KMS-11 (cell line): Measurements from ENCODE around the gene KAZN.

ENCODE experiments used
- H2AFZ ChIP-seq: fragments of 200-600 bp; sonication (generic); 2 replicates; pipeline ENCODE4 v1.6.1; 2016; ENCODE audit warnings: antibody characterized with exemption, mixed run types, low read depth
- H3K27ac ChIP-seq: fragments of 200-600 bp; sonication (generic); 2 replicates; pipeline ENCODE4 v1.6.1; 2016; ENCODE audit warnings: mild to moderate bottlenecking, mixed run types
- H3K27me3 ChIP-seq: fragments of 200-600 bp; sonication (generic); 2 replicates; pipeline ENCODE4 v1.6.1; 2017; ENCODE audit warnings: mild to moderate bottlenecking, low read depth, mixed run types, moderate library complexity; ENCODE audit not compliant: insufficient read depth
- H3K36me3 ChIP-seq: fragments of 200-600 bp; sonication (generic); 2 replicates; pipeline ENCODE4 v1.6.1; 2017; ENCODE audit warnings: mild to moderate bottlenecking, mixed run types; ENCODE audit not compliant: insufficient read depth
- H3K4me1 ChIP-seq: fragments of 200-600 bp; sonication (generic); 2 replicates; pipeline ENCODE4 v1.6.1; 2016; ENCODE audit warnings: mild to moderate bottlenecking, low read depth, mixed run types; ENCODE audit not compliant: poor library complexity, severe bottlenecking
- H3K4me2 ChIP-seq: fragments of 200-600 bp; sonication (generic); 2 replicates; pipeline ENCODE4 v1.7.0; 2016; ENCODE audit warnings: mild to moderate bottlenecking, mixed run types
- H3K4me3 ChIP-seq: fragments of 200-600 bp; sonication (generic); IDR thresholded peaks from 2 replicates; pipeline ENCODE4 v1.6.1; 2017; ENCODE audit warnings: low read depth, low read length, mixed read lengths; ENCODE audit not compliant: insufficient read depth
- H3K79me2 ChIP-seq: fragments of 200-600 bp; sonication (generic); 2 replicates; pipeline ENCODE4 v1.6.1; 2016; ENCODE audit warnings: low read depth, mixed run types; ENCODE audit not compliant: insufficient read depth
- H3K9ac ChIP-seq: fragments of 200-600 bp; sonication (generic); 2 replicates; pipeline ENCODE4 v1.6.1; 2016; ENCODE audit warnings: mild to moderate bottlenecking, mixed run types
- H4K20me1 ChIP-seq: fragments of 200-600 bp; sonication (generic); 2 replicates; pipeline ENCODE4 v1.6.1; 2016; ENCODE audit warnings: mild to moderate bottlenecking, mixed run types; ENCODE audit not compliant: insufficient read depth
- CTCF ChIP-seq: fragments of 200-600 bp; sonication (generic); conservative IDR thresholded peaks from 2 replicates; pipeline ENCODE4 v1.6.1; 2017; ENCODE audit warnings: low read depth, mild to moderate bottlenecking, antibody characterized with exemption, low read length, moderate library complexity, mixed read lengths

KAZN gene

GRCh38 chr1:14655385-14655784 is 56.9 kb downstream of the KAZN start:
- H3K4me3 ChIP-seq, result no peak overlapping the region

GRCh38 chr1:14656384-14656937 is 58.0 kb downstream of the KAZN start:
- H4K20me1 ChIP-seq, result no peaks in the 10 kb centered on the region
- no peak for TF ChIP-seq CTCF
- no peaks in the 10 kb centered on the region for H3K4me1 ChIP-seq
- no peak overlapping the region for H3K9ac ChIP-seq
- H2AFZ ChIP-seq, result no peak overlapping the region
- peaks cover 5% of the 10 kb centered on the region; the same call in 1 of the 2 replicates for H3K27me3 ChIP-seq
- H3K79me2 ChIP-seq, result no peaks in the 10 kb centered on the region
- H3K4me3 ChIP-seq, result no peak overlapping the region
- no peak overlapping the region for H3K4me2 ChIP-seq
- H3K36me3 ChIP-seq, result no peaks in the 10 kb centered on the region
- no peak overlapping the region for H3K27ac ChIP-seq

More at GRCh38 chr1:14655385-14655784, 56.9 kb downstream of the KAZN start:
- TF ChIP-seq CTCF, result no peak
- no peaks in the 10 kb centered on the region for H3K36me3 ChIP-seq
- H3K9ac ChIP-seq, result no peak overlapping the region
- peaks cover 5% of the 10 kb centered on the region; the same call in 1 of the 2 replicates for H3K27me3 ChIP-seq
- H3K4me1 ChIP-seq, result no peaks in the 10 kb centered on the region
- no peak overlapping the region for H3K4me2 ChIP-seq
- H2AFZ ChIP-seq, result no peak overlapping the region
- no peak overlapping the region for H3K27ac ChIP-seq
- H3K79me2 ChIP-seq, result no peaks in the 10 kb centered on the region
- no peaks in the 10 kb centered on the region for H4K20me1 ChIP-seq

- Histone ChIP-seq H3K4me3 (no peak overlapping the region), H3K9ac (no peak overlapping the region), H3K27ac (no peak overlapping the region), H4K20me1 (no peaks in the 10 kb centered on the region), H3K79me2 (no peaks in the 10 kb centered on the region), H3K4me2 (no peak overlapping the region), H3K4me1 (no peaks in the 10 kb centered on the region), H3K27me3 (peaks cover 2% of the 10 kb centered on the region; the same call in 1 of the 2 replicates), H3K36me3 (no peaks in the 10 kb centered on the region), H2AFZ (no peak overlapping the region)
- TF ChIP-seq CTCF, result no peak
These were observed 60.2 kb downstream of the KAZN start for GRCh38 chr1:14658642-14659041.

GRCh38 chr1:14659913-14660312 is 61.4 kb downstream of the KAZN start:
- no peak overlapping the region for H3K4me3 ChIP-seq
- no peak overlapping the region for H2AFZ ChIP-seq
- no peaks in the 10 kb centered on the region for H3K4me1 ChIP-seq
- no peaks in the 10 kb centered on the region for H3K36me3 ChIP-seq
- H3K79me2 ChIP-seq, result no peaks in the 10 kb centered on the region
- H3K9ac ChIP-seq, result no peak overlapping the region
- no peaks in the 10 kb centered on the region for H4K20me1 ChIP-seq
- H3K27ac ChIP-seq, result no peak overlapping the region
- H3K27me3 ChIP-seq, result no peaks in the 10 kb centered on the region; the same call in 1 of the 2 replicates
- no peak for TF ChIP-seq CTCF
- no peak overlapping the region for H3K4me2 ChIP-seq
